GM12801 (cell line): ENCODE results near the gene PRMT1.

Source experiments
- TF ChIP-seq, protein P1 (sequence below): IDR thresholded peaks from one replicate; pipeline ENCODE4 v1.5.1; 2011; ENCODE audit warnings: control low read depth; ENCODE audit not compliant: insufficient read length; ENCODE audit errors: extremely low read depth

Gene PRMT1

DNA sequence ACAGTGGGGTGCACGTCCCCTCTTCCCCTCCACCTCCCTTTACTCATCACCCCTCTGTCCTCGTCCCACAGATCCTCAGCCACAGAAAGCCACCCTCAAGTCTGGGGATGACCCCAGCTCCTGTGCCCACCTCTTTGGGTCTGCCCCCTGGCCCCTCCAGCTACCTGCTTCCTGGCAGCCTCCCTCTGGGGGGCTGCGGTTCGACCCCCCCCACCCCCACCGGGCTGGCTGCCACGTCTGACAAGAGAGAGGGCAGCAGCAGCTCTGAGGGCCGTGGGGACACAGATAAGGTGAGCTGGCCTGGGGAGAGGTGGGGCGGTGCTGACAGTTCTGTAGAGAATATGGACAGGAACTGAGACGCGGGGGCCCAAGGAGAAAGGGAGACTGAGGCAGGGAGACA is 22.5 kb upstream of the PRMT1 start:
- TF ChIP-seq, protein P1, sequence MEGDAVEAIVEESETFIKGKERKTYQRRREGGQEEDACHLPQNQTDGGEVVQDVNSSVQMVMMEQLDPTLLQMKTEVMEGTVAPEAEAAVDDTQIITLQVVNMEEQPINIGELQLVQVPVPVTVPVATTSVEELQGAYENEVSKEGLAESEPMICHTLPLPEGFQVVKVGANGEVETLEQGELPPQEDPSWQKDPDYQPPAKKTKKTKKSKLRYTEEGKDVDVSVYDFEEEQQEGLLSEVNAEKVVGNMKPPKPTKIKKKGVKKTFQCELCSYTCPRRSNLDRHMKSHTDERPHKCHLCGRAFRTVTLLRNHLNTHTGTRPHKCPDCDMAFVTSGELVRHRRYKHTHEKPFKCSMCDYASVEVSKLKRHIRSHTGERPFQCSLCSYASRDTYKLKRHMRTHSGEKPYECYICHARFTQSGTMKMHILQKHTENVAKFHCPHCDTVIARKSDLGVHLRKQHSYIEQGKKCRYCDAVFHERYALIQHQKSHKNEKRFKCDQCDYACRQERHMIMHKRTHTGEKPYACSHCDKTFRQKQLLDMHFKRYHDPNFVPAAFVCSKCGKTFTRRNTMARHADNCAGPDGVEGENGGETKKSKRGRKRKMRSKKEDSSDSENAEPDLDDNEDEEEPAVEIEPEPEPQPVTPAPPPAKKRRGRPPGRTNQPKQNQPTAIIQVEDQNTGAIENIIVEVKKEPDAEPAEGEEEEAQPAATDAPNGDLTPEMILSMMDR = no peak

DNA sequence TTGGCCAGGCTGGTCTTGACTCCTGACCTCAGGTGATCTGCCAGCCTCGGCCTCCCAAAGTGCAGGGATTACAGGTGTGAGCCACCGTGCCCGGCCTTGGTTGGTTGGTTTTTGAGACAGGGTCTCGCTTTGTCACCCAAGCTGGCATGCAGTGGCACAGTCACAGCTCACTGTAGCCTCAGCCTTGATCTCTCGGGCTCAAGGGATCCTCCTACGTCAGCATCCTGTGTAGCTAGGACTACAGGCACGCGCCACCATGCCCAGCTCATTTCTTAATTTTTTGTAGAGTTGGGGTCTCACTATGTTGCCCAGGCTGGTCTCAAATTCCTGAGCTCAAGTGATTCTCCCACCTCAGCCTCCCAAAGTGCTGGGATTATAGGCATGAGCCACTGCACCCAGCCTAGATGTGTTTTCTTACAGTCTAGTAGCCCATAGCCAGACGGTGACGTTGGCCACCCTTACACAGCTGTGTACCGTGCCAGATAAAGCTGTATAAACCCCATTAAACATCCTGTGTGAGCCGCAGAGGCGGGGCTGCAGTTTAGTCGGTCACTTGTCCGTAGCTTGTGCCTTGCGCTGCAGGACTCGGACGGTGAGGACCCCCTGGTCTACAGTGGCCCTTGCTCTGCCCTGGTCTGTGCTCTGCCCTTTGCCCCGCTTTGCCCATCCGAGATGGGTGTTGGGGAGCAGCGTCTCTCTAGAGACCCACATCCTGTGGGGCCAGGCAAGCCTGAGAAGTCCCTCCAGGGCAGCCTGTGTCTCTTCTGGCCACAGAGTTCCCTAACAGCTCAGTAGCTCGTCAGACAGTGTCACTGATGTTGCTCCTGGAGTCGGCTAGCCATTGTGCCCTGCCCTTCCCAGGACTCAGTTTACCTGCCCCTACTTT is 21.3 kb upstream of the PRMT1 start:
- TF ChIP-seq, protein P1 = no peak

DNA sequence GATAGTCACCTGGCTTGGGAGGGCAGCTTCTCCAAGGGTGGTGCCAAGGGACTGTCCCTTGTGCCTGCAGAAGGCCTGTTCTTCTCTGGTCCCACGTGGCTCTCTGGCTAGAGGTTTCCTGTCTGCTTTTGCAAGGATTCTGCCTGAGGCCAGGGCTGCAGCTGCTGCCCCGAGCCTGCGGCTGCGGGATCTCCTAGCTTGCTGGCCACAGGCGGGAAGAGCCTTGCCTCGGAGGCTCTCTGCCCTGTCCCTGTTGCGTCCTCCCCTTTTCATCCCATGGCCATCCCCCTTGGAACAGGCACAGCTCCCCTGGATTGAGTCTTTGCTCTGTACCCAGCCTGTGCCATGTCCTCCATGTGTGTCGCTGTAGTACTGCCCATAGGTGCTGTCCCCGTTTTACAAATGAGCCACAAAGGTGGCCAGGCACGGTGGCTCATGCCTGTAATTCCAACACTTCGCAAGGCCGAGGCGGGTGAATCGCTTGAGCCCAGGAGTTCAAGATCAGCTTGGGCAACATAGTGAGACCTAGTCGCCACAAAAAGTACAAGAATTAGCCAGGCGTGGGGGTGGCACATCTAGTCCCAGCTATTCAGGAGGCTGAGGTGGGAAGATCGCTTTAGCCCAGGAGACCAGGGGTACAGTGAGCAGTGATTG is 20.5 kb upstream of the PRMT1 start:
- TF ChIP-seq, protein P1 = no peak

DNA sequence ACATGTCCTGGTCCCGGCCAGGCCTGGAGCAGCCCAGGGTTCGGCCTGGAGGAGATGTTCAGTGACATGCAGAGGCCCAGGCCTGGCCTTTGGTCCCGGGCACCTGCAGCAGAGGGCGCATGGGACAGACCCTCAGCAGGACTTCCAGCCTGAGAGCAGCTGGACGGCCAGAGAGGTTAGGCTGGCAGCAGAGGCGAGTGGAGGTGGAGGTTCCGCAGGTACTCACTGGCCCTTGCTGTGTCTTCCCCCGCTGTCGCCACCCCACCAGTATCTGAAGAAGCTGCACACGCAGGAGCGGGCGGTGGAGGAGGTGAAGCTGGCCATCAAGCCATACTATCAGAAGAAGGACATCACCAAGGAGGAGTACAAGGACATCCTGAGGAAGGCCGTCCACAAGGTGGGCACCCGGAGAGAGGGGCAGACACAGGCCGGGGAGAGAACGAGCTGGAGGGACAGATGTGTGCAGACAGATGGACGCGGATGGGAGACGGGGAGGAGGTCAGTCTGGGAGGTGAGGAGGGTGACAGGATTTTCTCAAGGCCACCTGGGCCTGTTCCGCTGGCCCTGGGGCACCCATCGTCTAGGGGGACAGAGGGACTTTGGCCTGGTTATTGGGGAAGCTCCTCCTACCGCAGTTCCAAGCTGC is 19.5 kb upstream of the PRMT1 start:
- TF ChIP-seq, protein P1 = no peak

DNA sequence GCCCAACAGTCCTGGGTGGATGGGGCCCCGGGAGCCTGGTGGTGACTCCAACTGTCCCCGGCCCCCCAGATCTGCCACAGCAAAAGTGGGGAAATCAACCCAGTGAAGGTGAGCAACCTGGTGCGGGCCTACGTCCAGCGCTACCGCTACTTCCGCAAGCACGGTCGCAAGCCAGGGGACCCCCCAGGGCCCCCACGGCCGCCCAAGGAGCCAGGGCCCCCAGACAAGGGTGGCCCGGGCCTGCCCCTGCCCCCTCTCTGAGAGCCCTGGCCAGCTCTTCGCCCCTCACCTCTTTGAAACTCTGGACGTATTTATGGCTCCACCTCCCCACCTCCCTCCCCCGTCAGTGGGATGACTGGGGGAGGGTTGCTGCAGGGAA is 18.9 kb upstream of the PRMT1 start:
- TF ChIP-seq, protein P1 = no peak

DNA sequence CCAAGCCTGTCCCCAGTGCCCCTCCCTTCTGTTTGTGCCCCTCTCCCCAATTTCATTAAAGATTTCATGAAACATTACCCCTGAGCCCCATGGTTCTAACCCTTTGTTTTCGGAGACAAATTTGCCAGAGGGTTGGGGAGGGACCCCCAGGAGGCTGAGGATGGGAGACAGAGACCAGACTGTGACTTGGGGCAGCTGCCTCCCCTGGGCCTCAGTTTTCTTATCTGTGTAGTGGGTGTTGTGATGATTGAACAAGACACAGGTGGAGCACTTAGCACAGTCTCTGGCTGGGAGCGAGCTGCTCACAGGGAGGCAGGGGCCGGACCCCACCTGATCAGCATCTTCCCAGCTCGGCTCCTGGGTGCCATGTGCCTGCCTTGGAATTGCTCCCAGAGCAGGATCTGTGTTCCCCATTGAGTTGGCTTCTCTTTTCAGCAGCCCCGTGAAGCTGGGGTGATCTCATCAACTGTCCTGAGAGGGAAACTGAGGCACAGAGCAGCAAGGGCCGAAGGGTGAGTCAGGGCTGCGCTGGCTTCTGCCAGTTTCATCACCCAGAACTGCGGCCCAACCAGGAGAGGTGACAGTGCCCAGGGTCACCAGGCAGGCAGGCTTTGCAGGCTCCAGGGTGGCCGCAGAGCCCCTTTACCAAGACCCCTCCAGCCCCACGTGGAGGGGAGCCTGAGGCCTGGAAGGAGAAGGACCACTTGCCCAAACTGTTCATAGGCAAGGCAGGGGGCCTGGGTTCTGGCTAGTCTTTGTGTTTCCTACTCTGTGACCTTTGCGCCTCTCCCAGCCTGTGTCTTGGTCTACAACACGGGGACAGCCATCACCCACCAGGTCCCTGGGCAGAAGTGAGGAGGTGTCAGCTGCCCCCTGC is 18.3 kb upstream of the PRMT1 start:
- TF ChIP-seq, protein P1 = no peak
